Measurements from ENCODE around the gene S100A4.
A peak's percentile ranks its signal among the peaks of the same experiment; 100 is the strongest.

S100A4 gene

GRCh38 chr1:153560771-153561465 lies 15.3 kb upstream of the S100A4 start:
- no peaks in the 10 kb centered on the region for H3K9me3 ChIP-seq
- peaks cover 25 to 26% of the 10 kb centered on the region in 2 experiments for H3K4me1 ChIP-seq (ENCODE audit: control insufficient read depth in 1 of 2, insufficient read depth in 1 of 2, low read depth in 1 of 2, low read length in 1 of 2)
- no peak overlapping the region for H3K27ac ChIP-seq
- no peaks in the 10 kb centered on the region for H3K27me3 ChIP-seq
- H3K4me3 ChIP-seq (ENCODE audit: low read depth in 1 of 2, low read length in 1 of 2) = no peak overlapping the region
- no peak for TF ChIP-seq CTCF (IDR thresholded peaks at IDR 0.05)
- H3K36me3 ChIP-seq = no peaks in the 10 kb centered on the region

- no peak overlapping the region for H3K4me3 ChIP-seq (ENCODE audit: low read depth in 1 of 2, low read length in 1 of 2)
- no peaks in the 10 kb centered on the region for H3K9me3 ChIP-seq
- peaks cover 19 to 20% of the 10 kb centered on the region in 2 experiments for H3K4me1 ChIP-seq (ENCODE audit: control insufficient read depth in 1 of 2, insufficient read depth in 1 of 2, low read depth in 1 of 2, low read length in 1 of 2)
- no peak for TF ChIP-seq CTCF (IDR thresholded peaks at IDR 0.05)
- no peak overlapping the region for H3K27ac ChIP-seq
- no peaks in the 10 kb centered on the region for H3K27me3 ChIP-seq
- H3K36me3 ChIP-seq = no peaks in the 10 kb centered on the region
Observed at GRCh38 chr1:153560241-153560640, 14.6 kb upstream of the S100A4 start.

- no peak for TF ChIP-seq CTCF (IDR thresholded peaks at IDR 0.05)
- Histone ChIP-seq H3K4me3 (ENCODE audit: low read depth in 1 of 2, low read length in 1 of 2) (no peak overlapping the region), H3K27me3 (no peaks in the 10 kb centered on the region), H3K9me3 (no peaks in the 10 kb centered on the region), H3K4me1 (ENCODE audit: control insufficient read depth in 1 of 2, insufficient read depth in 1 of 2, low read depth in 1 of 2, low read length in 1 of 2) (peaks cover 19 to 23% of the 10 kb centered on the region in 2 experiments), H3K36me3 (no peaks in the 10 kb centered on the region), H3K27ac (no peak overlapping the region)
Observed at GRCh38 chr1:153557877-153558276, 12.3 kb upstream of the S100A4 start.

GRCh38 chr1:153556348-153556747 lies 10.7 kb upstream of the S100A4 start:
- Histone ChIP-seq H3K4me3 (ENCODE audit: low read depth in 1 of 2, low read length in 1 of 2) (no peak overlapping the region), H3K27ac (peak overlapping the region; percentile 60), H3K36me3 (no peaks in the 10 kb centered on the region), H3K27me3 (no peaks in the 10 kb centered on the region), H3K4me1 (ENCODE audit: control insufficient read depth in 1 of 2, insufficient read depth in 1 of 2, low read depth in 1 of 2, low read length in 1 of 2) (peaks cover 23 to 26% of the 10 kb centered on the region in 2 experiments), H3K9me3 (no peaks in the 10 kb centered on the region)
- TF ChIP-seq CTCF (IDR thresholded peaks at IDR 0.05) = no peak

GRCh38 chr1:153553830-153554541 lies 8.4 kb upstream of the S100A4 start:
- Histone ChIP-seq H3K4me1 (ENCODE audit: control insufficient read depth in 1 of 2, insufficient read depth in 1 of 2, low read depth in 1 of 2, low read length in 1 of 2) (peaks cover 40 to 42% of the 10 kb centered on the region in 2 experiments), H3K4me3 (ENCODE audit: low read depth in 1 of 2, low read length in 1 of 2) (no peak overlapping the region), H3K27me3 (no peaks in the 10 kb centered on the region), H3K36me3 (no peaks in the 10 kb centered on the region), H3K27ac (no peak overlapping the region), H3K9me3 (no peaks in the 10 kb centered on the region)
- TF ChIP-seq CTCF (IDR thresholded peaks at IDR 0.05) = no peak

Measured in neutrophil (primary cell).